Mammary epithelial cell (primary cell): ENCODE data around the gene BMI1.

Experiments used
- CTCF ChIP-seq, 2 donors: IDR thresholded peaks in 1 of 2; conservative IDR thresholded peaks in 1 of 2; 2 replicates each; pipeline ENCODE4 v1.5.1; 2011 to 2012; ENCODE audit warnings: inconsistent platforms in 2 of 2, low read length in 2 of 2, mild to moderate bottlenecking in 2 of 2, control low read depth in 1 of 2, low read depth in 1 of 2; ENCODE audit not compliant: insufficient read depth in 1 of 2; ENCODE audit errors: extremely low read depth in 1 of 2
- EZH2 ChIP-seq: IDR thresholded peaks from 2 replicates; pipeline ENCODE4 v1.6.1; 2012; ENCODE audit warnings: low read length, inconsistent platforms, borderline replicate concordance

DNA sequence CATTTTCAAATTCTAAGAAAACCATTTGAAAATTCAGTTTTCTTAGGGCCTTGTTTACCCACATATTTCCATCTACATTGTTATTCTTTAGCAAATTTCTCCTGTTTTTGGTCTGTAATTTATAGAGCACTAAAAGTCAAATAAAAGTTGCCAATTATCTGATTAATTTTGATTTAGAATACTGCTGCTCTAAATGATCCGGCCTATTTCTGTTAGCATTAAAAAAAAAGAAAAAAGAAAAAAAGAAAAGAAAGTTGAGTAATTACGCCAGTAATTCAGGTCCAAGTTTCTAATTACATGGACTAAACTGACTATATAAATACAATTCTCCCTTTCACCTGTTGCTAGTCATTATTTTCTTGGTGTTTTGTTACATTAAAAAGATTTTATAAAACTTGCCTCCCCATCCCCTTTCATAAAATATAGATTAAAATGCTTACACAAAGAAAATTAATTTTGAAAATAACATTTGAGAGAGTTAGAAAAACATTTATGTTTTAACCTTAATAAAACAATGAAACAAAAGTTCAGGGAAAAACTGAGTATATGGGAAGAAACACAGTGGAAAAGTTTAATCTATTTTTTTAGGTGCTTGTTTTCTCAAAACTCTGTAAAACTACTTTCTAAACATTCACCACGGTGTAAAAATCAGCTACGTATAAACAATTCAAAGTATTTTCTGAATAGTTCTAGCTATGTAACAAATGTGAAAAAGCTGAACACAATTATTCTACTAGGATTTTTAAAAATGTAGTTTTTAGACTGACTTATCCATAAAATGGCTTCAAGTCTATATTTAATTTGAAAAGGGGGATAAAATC, 11.5 kb upstream of the BMI1 start:
- TF ChIP-seq CTCF (conservative IDR thresholded peaks at IDR 0.05 in 1 of 2, IDR thresholded peaks at IDR 0.05 in 1 of 2; ENCODE audit: extremely low read depth in 1 of 2, insufficient read depth in 1 of 2, low read depth in 1 of 2, low read length in 2 of 2) (no peak), EZH2 (no peak)
